GM19452 (cell line): Measurements from ENCODE around the gene GPT2.
"Not testable (repeated sequence)": the region's sequence is repeated elsewhere in the genome, so short reads cannot be mapped to it uniquely, and the experiment has no call there.

Experiments
- ATAC-seq: cut with Tn5 transposase; IDR thresholded peaks from one replicate; pipeline ENCODE4 v1.9.1; 2021; ENCODE audit not compliant: unreplicated experiment

Gene GPT2

DNA sequence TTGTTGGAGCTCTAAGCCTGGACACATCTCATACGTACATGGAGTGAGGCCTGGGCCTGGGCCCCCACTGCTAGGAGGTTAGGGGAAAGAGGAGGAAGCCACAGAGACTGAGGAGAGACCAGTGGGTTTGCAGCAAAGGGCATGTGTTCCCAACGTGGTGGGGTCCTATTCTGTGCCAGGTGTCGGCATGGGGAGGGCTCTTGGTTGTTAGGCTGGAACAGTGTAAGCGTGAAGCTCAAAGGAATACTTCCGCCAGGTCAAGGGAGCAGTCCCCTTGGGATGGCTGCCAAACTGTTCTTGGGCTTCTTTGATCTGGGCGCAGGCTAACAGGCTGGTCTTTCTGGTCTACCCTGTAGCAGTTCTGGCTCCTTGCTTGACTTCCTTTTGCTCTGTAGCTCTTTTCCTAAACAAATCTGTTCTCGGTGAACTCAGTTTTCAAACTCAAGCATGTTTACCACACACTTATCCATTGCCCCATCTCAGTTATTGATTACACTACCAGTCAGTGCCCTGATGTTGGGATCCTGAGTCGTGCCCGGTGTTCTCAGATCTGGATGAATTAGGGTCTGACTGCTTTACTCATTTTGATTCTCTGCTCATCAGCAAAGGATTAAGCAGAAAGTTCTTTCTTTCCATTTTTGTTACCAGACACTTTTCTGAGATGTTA is 36.4 kb downstream of the GPT2 start:
- no peak for ATAC-seq

DNA sequence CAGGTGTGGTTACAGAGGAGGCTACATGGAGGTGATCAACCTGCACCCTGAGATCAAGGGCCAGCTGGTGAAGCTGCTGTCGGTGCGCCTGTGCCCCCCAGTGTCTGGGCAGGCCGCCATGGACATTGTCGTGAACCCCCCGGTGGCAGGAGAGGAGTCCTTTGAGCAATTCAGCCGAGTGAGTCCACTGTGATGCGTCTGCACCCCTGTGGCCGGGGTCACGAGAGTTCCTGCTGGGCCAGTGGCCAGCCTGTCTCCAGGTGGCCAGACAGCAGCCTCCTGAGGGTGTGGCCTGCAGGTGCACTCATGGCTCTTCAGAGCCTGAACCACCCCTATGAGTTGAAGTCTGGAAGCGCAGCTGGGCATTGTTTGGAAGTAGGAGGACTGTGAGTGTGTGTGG is 38.1 kb downstream of the GPT2 start:
- no peak for ATAC-seq

DNA sequence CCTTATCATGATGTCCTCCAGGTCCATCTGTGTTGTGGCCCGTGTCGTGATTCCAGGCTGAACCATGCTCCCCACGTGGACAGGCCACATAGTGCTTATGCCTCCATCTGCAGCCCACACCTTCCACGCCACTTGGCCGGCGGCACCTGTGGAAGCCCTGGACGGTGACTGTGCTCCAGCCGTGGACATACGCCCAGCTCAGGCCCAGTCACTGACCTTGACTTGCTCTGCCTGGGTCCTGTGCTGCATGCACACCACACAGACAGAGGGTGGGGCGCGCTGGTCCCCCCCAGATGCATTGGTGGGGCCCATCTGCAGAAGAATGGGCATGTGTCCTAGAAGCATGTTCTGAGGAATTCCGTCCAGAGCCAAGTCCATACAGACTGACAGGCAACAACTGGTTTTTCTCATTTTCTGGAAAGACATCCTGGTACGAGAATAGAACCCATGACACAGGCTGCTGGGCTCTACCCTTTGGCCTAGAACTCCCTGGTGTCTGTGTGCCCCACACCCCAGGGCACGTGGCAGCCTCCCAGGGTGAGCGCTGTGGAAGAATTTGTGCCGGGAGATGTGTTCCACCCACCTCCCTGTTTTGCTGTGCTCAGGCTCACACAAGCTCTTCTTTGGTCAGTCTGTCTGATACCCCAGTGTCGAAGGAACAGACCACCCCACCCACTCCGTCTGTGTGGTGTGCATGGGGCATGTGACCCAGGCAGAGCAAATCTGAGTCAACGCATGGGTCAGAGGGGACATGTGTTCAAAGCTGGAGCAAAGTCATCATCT is 39.5 kb downstream of the GPT2 start:
- ATAC-seq = no peak

DNA sequence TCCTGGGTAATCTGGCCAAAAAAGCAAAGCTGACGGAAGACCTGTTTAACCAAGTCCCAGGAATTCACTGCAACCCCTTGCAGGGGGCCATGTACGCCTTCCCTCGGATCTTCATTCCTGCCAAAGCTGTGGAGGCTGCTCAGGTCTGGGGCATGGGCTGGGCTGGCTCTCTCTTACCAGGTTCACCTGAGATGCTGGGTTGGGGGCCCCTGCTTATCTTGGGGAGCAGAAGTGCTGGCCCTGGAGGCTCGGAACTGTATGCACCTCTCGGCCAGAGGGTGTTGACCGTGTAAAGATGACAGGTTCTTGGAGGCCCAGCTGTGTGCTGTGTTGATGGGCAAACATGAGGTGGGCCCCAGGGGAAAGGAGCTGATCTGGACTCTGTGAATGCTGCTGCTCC is 40.2 kb downstream of the GPT2 start:
- no peak for ATAC-seq

DNA sequence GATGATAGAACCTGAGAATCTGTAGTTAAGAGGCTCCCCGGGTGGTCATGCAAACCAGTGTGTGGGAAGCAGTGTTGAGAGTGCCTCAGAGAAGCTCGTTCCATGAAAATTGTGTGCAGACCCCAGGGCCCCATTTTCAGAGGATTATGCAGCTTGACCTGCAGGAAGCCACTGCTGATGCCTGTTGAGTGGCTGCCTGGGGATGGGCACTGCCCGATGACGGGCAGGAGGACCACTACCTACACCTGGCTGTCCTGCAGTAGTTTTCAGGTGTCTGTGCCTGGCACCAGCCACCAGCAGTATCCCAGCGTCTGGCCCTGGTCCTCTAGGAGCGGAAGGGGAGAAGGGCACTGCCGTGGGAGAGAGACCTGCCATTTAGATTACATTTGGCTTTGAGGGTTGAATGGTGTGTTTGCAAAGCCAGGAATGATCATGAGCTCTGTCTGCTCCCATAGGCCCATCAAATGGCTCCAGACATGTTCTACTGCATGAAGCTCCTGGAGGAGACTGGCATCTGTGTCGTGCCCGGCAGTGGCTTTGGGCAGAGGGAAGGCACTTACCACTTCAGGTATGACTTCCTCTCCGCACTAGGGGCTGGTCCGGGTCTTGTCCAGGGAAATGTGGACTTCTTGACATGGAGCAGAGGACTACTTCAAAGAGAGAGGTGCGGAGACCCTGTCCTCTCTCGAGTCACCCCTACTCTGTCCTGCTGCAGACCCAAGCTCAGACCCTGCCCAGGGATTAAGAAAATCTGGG is 42.5 kb downstream of the GPT2 start:
- ATAC-seq = no peak

DNA sequence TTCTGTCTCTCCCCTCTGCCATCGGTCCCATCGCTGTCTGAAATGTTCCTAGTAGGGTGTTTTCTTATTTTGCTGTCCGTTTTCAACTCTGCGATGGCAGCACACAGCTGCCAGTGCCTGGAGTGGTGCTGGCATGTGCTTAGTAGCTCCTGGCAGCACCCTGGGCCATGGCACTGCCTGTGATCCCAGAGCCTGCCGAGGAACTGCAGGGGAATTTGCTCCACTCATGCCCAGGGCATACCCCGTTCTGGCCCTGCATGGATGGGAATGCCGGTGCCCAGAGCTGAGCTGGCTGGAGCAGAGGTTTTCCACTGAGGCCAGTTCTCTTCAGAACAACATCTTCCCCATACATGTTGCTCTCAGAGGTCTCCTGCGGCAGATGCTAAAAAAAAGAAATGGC is 43.1 kb downstream of the GPT2 start:
- no peak for ATAC-seq

DNA sequence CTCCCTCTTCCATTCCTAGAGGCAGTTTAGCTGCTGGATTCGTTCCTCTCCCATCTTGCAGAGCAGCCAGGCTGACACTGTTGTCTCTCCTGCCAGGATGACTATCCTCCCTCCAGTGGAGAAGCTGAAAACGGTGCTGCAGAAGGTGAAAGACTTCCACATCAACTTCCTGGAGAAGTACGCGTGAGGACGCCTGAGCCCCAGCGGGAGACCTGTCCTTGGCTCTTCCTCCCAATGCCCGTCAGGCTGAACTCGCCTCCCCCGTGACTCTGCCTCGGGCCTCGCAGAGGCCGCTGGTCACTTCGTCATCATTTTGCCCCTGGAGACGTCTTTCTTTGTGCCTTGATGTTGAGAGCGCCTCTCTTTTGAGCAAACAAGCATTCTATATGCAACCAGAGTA is 44.6 kb downstream of the GPT2 start:
- ATAC-seq = no peak

DNA sequence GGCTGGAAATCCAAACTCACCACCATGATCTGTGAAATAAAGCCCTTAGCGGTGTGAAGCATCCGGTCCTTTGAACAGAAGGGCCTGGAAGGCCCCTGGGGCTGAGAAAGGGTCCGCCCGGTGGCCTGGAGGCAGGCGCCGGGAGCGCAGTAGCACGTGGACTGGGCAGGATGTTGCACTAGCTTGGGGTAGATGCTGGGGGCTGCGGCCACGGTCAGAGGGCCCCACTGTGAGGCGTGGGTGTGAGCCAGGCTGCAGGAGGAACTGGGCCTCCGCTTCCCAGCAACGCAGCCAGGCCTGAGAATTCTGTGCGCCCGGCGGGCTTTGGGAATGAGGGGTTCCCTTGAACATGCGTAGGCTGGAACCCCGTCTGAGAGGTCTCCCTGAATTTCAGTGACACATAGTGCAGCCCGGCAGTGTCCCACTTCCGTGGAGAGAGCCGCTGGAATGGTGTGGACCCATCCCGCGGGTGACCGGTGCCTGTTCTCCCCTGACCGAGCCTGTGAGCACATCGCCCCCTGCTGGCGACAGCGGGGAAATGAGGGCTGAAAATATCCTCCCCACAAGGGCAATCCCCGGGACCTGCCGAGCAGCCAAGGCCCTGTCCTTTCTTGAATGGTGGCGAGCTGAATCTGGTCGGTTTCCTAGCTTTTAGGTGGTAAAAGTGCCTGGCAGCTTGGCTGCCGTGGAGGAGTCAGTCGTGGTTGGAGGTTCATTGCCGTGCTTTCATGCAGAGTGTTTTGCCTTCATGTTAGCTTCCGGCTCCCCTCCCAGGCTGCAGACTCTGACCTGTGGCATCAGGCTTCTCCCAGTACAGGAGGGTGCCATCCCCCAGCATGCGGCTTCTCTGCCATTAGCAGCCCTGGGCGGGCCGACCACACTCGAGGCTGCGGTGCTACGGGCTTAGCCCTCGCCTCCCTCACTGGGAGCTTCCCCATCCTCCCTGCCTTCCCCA is 45.5 kb downstream of the GPT2 start:
- ATAC-seq = peak; percentile 77

DNA sequence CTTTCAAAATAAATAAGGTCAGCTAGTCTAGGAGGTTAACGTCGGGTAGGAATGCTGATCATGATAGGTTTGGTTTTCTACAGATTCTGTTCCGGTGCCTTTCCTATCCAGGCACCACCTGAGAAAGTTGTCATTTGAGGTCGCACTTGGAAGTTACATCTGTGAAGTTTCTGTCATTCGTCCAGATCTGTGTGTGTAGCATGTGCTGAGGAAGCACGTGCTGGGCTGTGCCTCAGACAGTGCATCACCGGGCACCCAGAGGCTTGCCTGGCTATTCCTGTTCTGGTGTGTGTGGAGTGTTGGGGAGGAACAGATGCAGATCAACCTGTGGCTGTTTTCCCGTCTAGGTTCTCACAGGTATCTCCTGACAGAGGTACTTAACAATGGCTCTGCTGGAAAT is 46.7 kb downstream of the GPT2 start:
- no peak for ATAC-seq

DNA sequence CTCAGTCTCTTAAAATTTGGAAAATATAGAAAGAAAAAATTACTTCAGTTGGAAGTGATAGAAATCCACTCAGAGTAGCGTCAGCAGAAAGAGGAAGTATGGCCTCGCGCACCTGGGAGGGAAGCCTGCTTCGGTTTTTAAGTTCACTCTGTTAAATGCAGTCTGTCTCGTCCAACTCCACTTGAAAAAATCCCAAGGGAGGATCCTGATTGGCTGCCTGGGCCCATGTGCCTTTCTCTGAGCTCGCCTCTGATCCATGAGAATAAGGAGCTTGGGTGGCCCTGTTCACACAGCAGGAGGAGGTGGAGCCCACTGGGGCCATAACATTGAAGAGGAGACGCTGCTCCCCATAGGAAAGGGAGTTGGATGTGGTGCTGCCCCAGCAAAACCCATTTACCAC is 48.6 kb downstream of the GPT2 start:
- no peak for ATAC-seq

DNA sequence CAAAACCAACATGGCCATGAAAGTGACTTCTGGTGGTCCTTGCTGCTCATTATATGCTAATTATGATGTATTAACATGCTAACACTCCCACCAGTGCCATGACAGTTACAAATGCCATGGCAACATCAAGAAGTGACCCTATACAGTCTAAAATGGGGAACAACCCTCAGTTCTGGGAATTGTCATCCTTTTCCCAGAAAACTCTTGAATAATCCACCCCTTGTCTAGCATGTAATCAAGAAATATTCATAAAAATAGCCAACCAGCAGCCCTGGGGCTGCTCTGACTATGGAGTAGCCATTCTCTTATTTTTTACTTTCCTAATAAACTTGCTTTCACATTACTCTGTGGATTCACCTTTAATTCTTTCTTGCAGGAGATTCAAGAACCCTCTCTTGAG is 53.4 kb downstream of the GPT2 start:
- ATAC-seq = no peak

DNA sequence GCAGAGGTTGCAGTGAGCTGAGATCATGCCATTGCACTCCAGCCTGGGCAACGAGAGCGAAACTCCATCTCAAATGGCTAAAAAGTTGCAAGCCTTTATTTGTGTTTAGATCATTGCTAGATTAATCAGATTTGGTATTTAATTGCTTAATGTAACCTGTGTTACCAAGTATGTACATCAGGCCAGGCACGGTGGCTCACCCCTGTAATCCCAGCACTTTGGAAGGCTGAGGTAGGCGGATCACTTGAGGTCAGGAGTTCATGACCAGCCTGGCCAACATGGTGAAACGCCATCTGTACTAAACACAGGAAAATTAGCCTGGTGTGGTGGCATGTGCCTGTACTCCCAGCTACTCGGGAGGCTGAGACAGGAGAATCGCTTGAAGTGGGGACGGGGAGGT is 60.6 kb downstream of the GPT2 start:
- ATAC-seq = not testable (repeated sequence)

DNA sequence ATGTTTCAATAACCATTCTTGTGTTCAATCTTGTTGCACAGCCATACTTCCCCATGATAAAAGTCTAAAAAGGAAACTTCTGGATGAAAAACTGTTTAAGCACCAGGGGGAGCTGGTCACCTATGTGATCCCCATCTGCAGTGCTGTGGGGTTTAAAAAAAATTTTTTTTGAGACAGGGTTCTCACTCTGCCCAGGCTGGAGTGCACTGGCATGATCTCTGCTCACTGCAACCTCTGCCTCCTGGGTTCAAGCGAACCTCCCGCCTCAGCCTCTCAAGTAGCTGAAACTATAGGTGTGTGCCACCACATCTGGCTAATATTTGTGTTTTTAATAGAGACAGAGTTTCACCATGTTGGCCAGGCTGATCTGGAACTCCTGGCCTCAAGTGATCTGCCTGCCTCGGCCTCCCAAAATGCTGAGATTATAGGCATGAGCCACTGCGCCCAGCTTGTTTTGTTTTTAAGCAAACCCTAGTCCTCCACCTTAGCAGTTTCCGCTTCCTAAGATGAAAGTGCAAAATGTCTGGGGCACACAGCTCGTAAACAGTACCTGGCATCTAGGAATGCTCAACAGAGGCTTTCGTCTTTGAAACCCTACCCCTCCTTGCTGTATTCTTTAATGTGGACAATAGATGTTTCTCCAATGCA is 63.9 kb downstream of the GPT2 start:
- ATAC-seq = peak; percentile 77

DNA sequence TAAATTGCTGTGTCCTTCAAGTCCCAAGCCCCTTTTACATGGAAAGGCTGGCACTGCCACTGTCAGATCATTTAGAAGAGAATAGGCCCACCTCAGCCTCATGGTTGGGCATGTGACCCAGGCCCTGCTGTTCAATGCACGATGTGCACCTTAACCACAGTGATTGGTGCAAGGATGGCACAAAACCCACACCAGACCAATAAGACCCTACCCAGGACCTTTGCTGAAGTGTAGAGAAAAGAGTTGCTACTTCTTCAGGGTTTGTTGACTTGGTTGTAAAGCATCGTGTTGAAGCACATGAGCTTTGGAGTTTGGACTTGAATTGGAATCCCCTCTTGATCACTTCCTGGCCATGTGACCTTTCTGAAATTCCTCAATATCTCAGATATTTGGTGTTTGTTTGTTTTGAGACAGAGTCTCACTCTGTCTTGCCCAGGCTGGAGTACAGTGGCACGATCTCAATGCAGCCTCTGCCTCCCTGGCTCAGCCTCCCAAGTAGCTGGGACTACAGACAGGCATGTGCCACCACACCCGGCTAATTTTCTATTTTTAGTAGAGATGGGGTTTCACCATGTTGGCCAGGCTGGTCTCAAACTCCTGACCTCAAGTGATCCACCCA is 64.5 kb downstream of the GPT2 start:
- no peak for ATAC-seq

DNA sequence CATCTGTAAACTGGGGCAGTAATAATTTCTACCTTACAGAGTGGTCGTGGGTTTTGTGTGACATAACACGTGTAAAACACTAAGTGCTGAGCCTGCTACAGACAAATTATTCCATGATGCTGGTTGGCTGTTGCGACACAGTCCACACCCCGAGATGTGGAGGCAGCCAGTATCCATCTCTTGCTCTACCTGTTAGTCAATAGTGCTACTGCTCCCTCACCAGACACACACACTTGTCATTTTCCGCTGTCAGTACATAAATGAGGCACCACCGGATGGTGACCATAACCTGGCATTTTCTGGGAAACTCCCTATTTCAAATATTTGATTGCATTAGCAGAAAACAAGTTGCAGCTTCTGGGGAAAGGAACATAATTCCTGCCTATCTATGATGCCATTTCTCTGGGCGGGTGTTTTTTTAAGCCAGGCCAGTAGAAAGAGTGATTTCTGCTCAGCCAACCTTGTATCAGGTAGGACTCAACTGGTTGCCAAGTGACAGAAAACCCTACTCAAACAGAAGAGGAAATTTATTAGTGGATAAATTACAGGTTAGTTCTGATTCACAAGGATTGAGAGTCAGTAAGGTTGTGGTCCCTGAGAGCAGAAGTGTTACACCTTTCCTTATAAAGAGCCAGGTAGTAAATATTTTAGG is 65.2 kb downstream of the GPT2 start:
- no peak for ATAC-seq

DNA sequence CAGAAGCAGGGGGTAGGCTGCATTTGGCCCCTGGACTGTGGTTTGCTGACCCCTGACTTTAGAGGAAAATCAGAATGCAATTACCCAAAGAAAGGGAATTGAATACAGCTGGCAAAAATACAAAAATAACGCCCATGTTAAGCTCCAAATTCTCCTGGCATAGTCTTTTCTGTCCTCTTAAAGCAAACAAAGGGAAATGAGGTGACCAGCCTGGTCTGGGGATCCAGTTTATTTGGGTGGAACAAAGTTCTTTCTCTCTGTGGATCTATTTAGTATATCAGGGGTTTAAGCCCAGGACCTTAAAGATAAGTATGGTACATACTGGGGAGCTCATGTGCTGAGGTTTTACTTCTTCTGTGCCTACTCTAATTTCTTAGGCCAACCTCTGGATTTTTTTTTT is 65.8 kb downstream of the GPT2 start:
- ATAC-seq = no peak

DNA sequence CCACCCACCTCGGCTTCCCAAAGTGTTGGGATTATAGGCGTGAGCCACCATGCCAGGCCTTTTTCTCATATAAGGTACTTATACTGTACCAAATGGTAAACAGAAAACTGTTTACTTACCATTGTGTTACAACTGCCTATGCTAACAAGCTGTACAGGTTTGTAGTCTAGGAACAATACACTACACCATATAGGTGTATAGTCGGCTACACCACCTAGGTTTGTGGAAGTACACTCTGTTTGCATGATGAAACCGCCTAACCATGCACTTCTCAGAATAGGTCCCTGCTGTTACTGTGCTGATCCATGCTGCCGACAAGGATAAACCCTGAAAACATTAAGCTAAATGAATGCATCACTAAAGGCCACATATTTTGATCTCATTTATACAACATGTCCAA is 70.4 kb downstream of the GPT2 start:
- ATAC-seq = no peak

DNA sequence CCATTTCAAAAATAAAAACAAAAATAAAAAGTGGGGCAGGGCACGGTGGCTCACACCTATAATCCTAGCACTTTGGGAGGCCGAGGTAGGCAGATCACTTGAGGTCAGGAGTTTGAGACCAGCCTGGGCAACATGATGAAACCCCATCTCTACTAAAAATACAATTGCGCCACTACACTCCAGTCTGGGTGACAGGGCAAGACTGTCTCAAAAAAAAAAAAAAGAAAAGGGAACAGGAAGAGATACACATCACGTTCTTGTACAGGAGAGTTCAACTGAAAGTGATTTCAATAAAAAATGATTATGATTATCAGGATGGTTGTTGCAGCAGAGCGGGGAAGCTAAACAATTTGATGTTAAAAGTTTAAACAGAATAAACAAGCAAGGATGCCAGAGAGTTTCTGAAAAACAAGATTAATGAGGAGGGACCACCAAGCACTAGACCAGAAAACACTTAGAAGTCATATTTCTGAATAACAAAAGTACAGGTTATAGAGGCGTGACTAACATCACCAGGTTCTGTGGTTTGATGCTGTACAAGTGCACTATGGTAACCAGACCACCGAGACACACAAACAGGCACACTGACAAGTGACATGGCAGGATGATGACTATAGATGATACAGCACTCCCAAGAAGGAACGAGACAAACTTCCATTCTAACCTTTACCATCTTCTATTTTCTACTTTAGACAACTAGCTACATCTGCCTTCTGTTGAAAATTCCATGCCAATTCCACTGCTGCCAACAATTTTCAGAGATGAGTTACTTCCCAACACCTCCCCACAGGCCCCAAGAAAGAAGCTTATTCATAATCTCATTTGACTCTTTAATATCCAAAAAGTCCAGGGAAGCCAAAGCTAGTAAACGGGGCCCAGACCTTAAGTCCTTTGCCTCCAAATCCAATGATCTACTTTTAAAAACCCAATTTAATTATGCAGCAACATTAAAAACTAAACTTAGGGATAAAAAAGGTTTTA is 77.5 kb downstream of the GPT2 start:
- peak; percentile 69 for ATAC-seq
